H9 (cell line): ENCODE measurements around the gene RPS10. TPM values are rescaled to one million over a fixed set of nuclear protein-coding genes. Genes with fewer than 3 reads are reported as not detected.
A peak's percentile ranks its signal among the peaks of the same experiment; 100 is the strongest.

ENCODE experiments used
- DNase-seq: peaks from one replicate; pipeline ENCODE4 v3.0.0-alpha.2; 2017
- H2AFZ ChIP-seq: one replicate; pipeline ENCODE4 v1.6.1; 2013; ENCODE audit warnings: mild to moderate bottlenecking, low read length, control low read depth, moderate library complexity
- H2AK5ac ChIP-seq: 2 replicates; pipeline ENCODE4 v1.6.1; 2013; ENCODE audit warnings: low read length, control low read depth, mixed read lengths; ENCODE audit not compliant: insufficient read length
- H2BK120ac ChIP-seq: one replicate; pipeline ENCODE4 v1.6.1; 2013; ENCODE audit warnings: low read depth, mild to moderate bottlenecking, low read length, control low read depth, inconsistent platforms; ENCODE audit not compliant: poor library complexity, severe bottlenecking
- H2BK12ac ChIP-seq: 2 replicates; pipeline ENCODE4 v1.6.1; 2013; ENCODE audit warnings: low read length, control low read depth, mixed read lengths, low read depth; ENCODE audit not compliant: insufficient read length
- H2BK15ac ChIP-seq: 2 replicates; pipeline ENCODE4 v1.6.1; 2013; ENCODE audit warnings: low read depth, low read length, control low read depth
- H2BK20ac ChIP-seq: one replicate; pipeline ENCODE4 v1.6.1; 2013; ENCODE audit warnings: low read depth, mild to moderate bottlenecking, low read length, control low read depth, inconsistent platforms; ENCODE audit not compliant: poor library complexity, severe bottlenecking
- H2BK5ac ChIP-seq: 2 replicates; pipeline ENCODE4 v1.6.1; 2013; ENCODE audit warnings: low read length, control low read depth, mixed read lengths; ENCODE audit not compliant: insufficient read length
- H3K14ac ChIP-seq: 2 replicates; pipeline ENCODE4 v1.6.1; 2013; ENCODE audit warnings: low read length, control low read depth; ENCODE audit not compliant: insufficient read depth
- H3K18ac ChIP-seq: 2 replicates; pipeline ENCODE4 v1.6.1; 2013; ENCODE audit warnings: low read depth, mild to moderate bottlenecking, mixed read lengths, low read length, control low read depth; ENCODE audit not compliant: insufficient read length
- H3K23ac ChIP-seq: 2 replicates; pipeline ENCODE4 v1.6.1; 2013; ENCODE audit warnings: low read length, control low read depth, mixed read lengths, low read depth; ENCODE audit not compliant: insufficient read length
- H3K23me2 ChIP-seq: 2 replicates; pipeline ENCODE4 v1.6.1; 2013; ENCODE audit warnings: low read depth, mild to moderate bottlenecking, mixed read lengths, low read length, control low read depth; ENCODE audit not compliant: insufficient read length, poor library complexity, severe bottlenecking
- H3K27ac ChIP-seq: 2 replicates; pipeline ENCODE4 v1.5.1; 2013; ENCODE audit warnings: low read length, control low read depth, mixed read lengths, low read depth; ENCODE audit not compliant: insufficient read length
- H3K27me3 ChIP-seq: 2 replicates; pipeline ENCODE4 v1.6.1; 2013; ENCODE audit warnings: low read length, control low read depth, inconsistent platforms; ENCODE audit not compliant: insufficient read depth
- H3K4ac ChIP-seq: 2 replicates; pipeline ENCODE4 v1.6.1; 2013; ENCODE audit warnings: low read depth, mild to moderate bottlenecking, control low read depth, inconsistent platforms, low read length, moderate library complexity
- H3K4me1 ChIP-seq: 2 replicates; pipeline ENCODE4 v1.6.1; 2013; ENCODE audit warnings: low read length, control low read depth, inconsistent platforms; ENCODE audit not compliant: insufficient read depth
- H3K4me2 ChIP-seq: 2 replicates; pipeline ENCODE4 v1.6.1; 2013; ENCODE audit warnings: low read length, control low read depth, mixed read lengths; ENCODE audit not compliant: insufficient read length, insufficient read depth
- H3K56ac ChIP-seq: 2 replicates; pipeline ENCODE4 v1.6.1; 2013; ENCODE audit warnings: low read depth, mild to moderate bottlenecking, mixed read lengths, low read length, control low read depth; ENCODE audit not compliant: insufficient read length
- H3K79me1 ChIP-seq: 2 replicates; pipeline ENCODE4 v1.6.1; 2013; ENCODE audit warnings: low read depth, mild to moderate bottlenecking, moderate library complexity, low read length, control low read depth, inconsistent platforms; ENCODE audit not compliant: insufficient read depth, poor library complexity, severe bottlenecking
- H3K79me2 ChIP-seq: 2 replicates; pipeline ENCODE4 v1.6.1; 2013; ENCODE audit warnings: low read length, control low read depth, inconsistent platforms; ENCODE audit not compliant: insufficient read depth
- H3K9ac ChIP-seq: 2 replicates; pipeline ENCODE4 v1.6.1; 2013; ENCODE audit warnings: low read length, control low read depth, mixed read lengths; ENCODE audit not compliant: insufficient read length; ENCODE audit errors: extremely low read depth
- H3K9me3 ChIP-seq: one replicate; pipeline ENCODE4 v1.6.1; 2013; ENCODE audit warnings: low read depth, low read length, inconsistent platforms; ENCODE audit not compliant: control insufficient read depth
- H3T11ph ChIP-seq: one replicate; pipeline ENCODE4 v1.6.1; 2013; ENCODE audit warnings: mild to moderate bottlenecking, low read length, control low read depth, inconsistent platforms
- H4K20me1 ChIP-seq: one replicate; pipeline ENCODE4 v1.6.1; 2013; ENCODE audit not compliant: control insufficient read depth, insufficient read length, insufficient read depth
- H4K5ac ChIP-seq: 2 replicates; pipeline ENCODE4 v1.6.1; 2013; ENCODE audit warnings: low read depth, mild to moderate bottlenecking, mixed read lengths, low read length, control low read depth; ENCODE audit not compliant: insufficient read length
- H4K8ac ChIP-seq: replicated peaks from 2 replicates; pipeline ENCODE4 v1.6.1; 2013; ENCODE audit warnings: low read length, control low read depth, mixed read lengths, low read depth; ENCODE audit not compliant: insufficient read length
- H4K91ac ChIP-seq: 2 replicates; pipeline ENCODE4 v1.6.1; 2013; ENCODE audit warnings: low read depth, mild to moderate bottlenecking, moderate library complexity, mixed read lengths, low read length, control low read depth; ENCODE audit not compliant: insufficient read length
- H3K27ac Mint-ChIP-seq, 3 experiments: 2 replicates in 2 of 3; 3 replicates in 1 of 3; pipeline ENCODE4 v1.8.0; 2020 to 2021; ENCODE audit warnings: mixed read lengths in 3 of 3, mild to moderate bottlenecking in 1 of 3, moderate library complexity in 1 of 3
- H3K27me3 Mint-ChIP-seq: 2 replicates; pipeline ENCODE4 v1.8.0; 2021; ENCODE audit warnings: low read depth, mild to moderate bottlenecking, moderate library complexity, mixed read lengths
- H3K36me3 Mint-ChIP-seq, 3 experiments: 2 replicates in 2 of 3; 3 replicates in 1 of 3; pipeline ENCODE4 v1.8.0; 2020 to 2021; ENCODE audit warnings: low read depth in 3 of 3, mixed read lengths in 3 of 3; ENCODE audit not compliant: insufficient read depth in 1 of 3
- H3K4me1 Mint-ChIP-seq, 2 experiments: 2 replicates each; pipeline ENCODE4 v1.8.0; 2020; ENCODE audit warnings: mixed read lengths in 2 of 2
- H3K4me3 Mint-ChIP-seq, 2 experiments: 2 replicates in 1 of 2; 3 replicates in 1 of 2; pipeline ENCODE4 v1.8.0; 2020 to 2021; ENCODE audit warnings: mild to moderate bottlenecking in 2 of 2, mixed read lengths in 2 of 2, moderate library complexity in 1 of 2
- H3K9me3 Mint-ChIP-seq, 2 experiments: 2 replicates in 1 of 2; 3 replicates in 1 of 2; pipeline ENCODE4 v1.8.0; 2020; ENCODE audit warnings: mild to moderate bottlenecking in 2 of 2, mixed read lengths in 2 of 2, moderate library complexity in 1 of 2
- CTCF ChIP-seq: fragments of 200-600 bp; sonication (generic); conservative IDR thresholded peaks from 3 replicates; pipeline ENCODE4 v1.8.0; 2021; ENCODE audit warnings: antibody characterized with exemption, mild to moderate bottlenecking
- WGBS: extraction: QIAGEN DNeasy Blood & Tissue Kit; methylation state at CpG from one replicate; pipeline ENCODE4 v1.1.7; 2013; ENCODE audit warnings: missing lambda C conversion rate, low lambda C conversion rate, mixed read lengths; ENCODE audit not compliant: insufficient read length; ENCODE audit errors: extremely low coverage; 5-methylcytosine and 5-hydroxymethylcytosine counted together
- total RNA-seq: library from RNA; stranded (reverse); gene quantifications from 2 replicates; pipeline ENCODE4 v1.2.1, GENCODE V29; 2021

RPS10 gene
- total RNA-seq, 1 experiment from 2014 or later = 2,330 TPM

- no peaks in the 10 kb centered on the region for H3K9me3 ChIP-seq
- no peak overlapping the region for H2BK120ac ChIP-seq
- no peak overlapping the region for H3K18ac ChIP-seq
- no peak overlapping the region for H2BK20ac ChIP-seq
- H3K79me2 ChIP-seq = no peaks in the 10 kb centered on the region
- H3K4me2 ChIP-seq = no peak overlapping the region
- no peaks in the 10 kb centered on the region for H4K20me1 ChIP-seq
- no peak overlapping the region for H3K4ac ChIP-seq
- no peak overlapping the region for H3K23ac ChIP-seq
- Mint-ChIP-seq H3K27me3 (peaks cover 20% of the 10 kb centered on the region), H3K9me3 (no peaks in the 10 kb centered on the region), H3K27ac (0 out of 7 replicates have a peak overlapping the region, but pooled peaks of 1 of the 3 experiments have one; percentile 13), H3K4me3 (no peak overlapping the region), H3K4me1 (peaks cover 20 to 38% of the 10 kb centered on the region in 2 experiments), H3K36me3 (no peaks in the 10 kb centered on the region)
- H4K91ac ChIP-seq = no peak overlapping the region
- H3K23me2 ChIP-seq = peaks cover 11% of the 10 kb centered on the region
- no peak for DNase-seq
- H3K14ac ChIP-seq = no peak overlapping the region
- H2AFZ ChIP-seq = no peak overlapping the region
- H4K8ac ChIP-seq = no peak overlapping the region
- no peak overlapping the region for H4K5ac ChIP-seq
- no CpG with 5 or more reads among the region's 6 CpGs for WGBS
- no peak overlapping the region for H2BK5ac ChIP-seq
- H3K56ac ChIP-seq = no peak overlapping the region
- H3K79me1 ChIP-seq = no peaks in the 10 kb centered on the region
- no peak overlapping the region for H2BK12ac ChIP-seq
- H3K27ac ChIP-seq = no peak overlapping the region
- H3K27me3 ChIP-seq = no peaks in the 10 kb centered on the region
- no peak overlapping the region for H2AK5ac ChIP-seq
- no peak overlapping the region for H2BK15ac ChIP-seq
- no peaks in the 10 kb centered on the region for H3K4me1 ChIP-seq
- TF ChIP-seq CTCF = no peak
- no peak overlapping the region for H3K9ac ChIP-seq
- no peak overlapping the region for H3T11ph ChIP-seq
These were observed 36.1 kb upstream of the RPS10 start for GRCh38 chr6:34462010-34462409.
